Activated B cell treated with CpG ODN at 0.5 μM for 24 hours (primary cell): ENCODE results near the gene NDUFAB1. TPM values are rescaled to one million over a fixed set of nuclear protein-coding genes. Genes with fewer than 3 reads are reported as not detected.

Experiments used
- ATAC-seq: fragments of 200-7000 bp; cut with Tn5 transposase; one replicate; pipeline ENCODE4 v1.10.0; 2021; ENCODE audit warnings: low read depth, mild to moderate bottlenecking, moderate library complexity
- CTCF ChIA-PET: fragments of 350-600 bp; sonication (Branson Sonifier 250); formaldehyde crosslinking; loops from one replicate; lab custom pipeline; 2021; ENCODE audit warnings: antibody characterized with exemption; lab: Charles Lee
- POLR2A ChIA-PET: fragments of 350-600 bp; sonication (Branson Sonifier 250); formaldehyde crosslinking; loops from one replicate; lab custom pipeline; 2021; ENCODE audit warnings: antibody characterized with exemption; lab: Charles Lee
- DNase-seq: peaks from one replicate; pipeline ENCODE4 v3.0.0; 2022
- H3K27ac Mint-ChIP-seq: one replicate; pipeline ENCODE4 v1.8.0; 2020; ENCODE audit warnings: mixed read lengths
- H3K27me3 Mint-ChIP-seq: one replicate; pipeline ENCODE4 v1.8.0; 2021; ENCODE audit warnings: mixed read lengths
- H3K36me3 Mint-ChIP-seq: one replicate; pipeline ENCODE4 v1.8.0; 2021; ENCODE audit warnings: low read depth, mixed read lengths
- H3K4me1 Mint-ChIP-seq: one replicate; pipeline ENCODE4 v1.8.0; 2021; ENCODE audit warnings: mixed read lengths
- H3K4me3 Mint-ChIP-seq: one replicate; pipeline ENCODE4 v1.8.0; 2020; ENCODE audit warnings: mild to moderate bottlenecking, mixed read lengths
- H3K9me3 Mint-ChIP-seq: one replicate; pipeline ENCODE4 v1.8.0; 2020; ENCODE audit warnings: mixed read lengths
- intact Hi-C: fragments of 100-400 bp; cut with micrococcal nuclease; formaldehyde crosslinking; loops from one replicate; pipeline ENCODE4 v1.15.1; 2024
- total RNA-seq: library from RNA; stranded (reverse); gene quantifications from 2 replicates; pipeline ENCODE4 v1.2.3, GENCODE V29; 2022
- TF ChIP-seq, protein P1 (sequence below): fragments of 200-600 bp; IDR thresholded peaks from one replicate; pipeline ENCODE4 v1.8.0; 2022; ENCODE audit warnings: antibody characterized with exemption, mild to moderate bottlenecking

NDUFAB1 gene
- total RNA-seq, 1 donor from 2014 or later = 68.4 TPM

DNA sequence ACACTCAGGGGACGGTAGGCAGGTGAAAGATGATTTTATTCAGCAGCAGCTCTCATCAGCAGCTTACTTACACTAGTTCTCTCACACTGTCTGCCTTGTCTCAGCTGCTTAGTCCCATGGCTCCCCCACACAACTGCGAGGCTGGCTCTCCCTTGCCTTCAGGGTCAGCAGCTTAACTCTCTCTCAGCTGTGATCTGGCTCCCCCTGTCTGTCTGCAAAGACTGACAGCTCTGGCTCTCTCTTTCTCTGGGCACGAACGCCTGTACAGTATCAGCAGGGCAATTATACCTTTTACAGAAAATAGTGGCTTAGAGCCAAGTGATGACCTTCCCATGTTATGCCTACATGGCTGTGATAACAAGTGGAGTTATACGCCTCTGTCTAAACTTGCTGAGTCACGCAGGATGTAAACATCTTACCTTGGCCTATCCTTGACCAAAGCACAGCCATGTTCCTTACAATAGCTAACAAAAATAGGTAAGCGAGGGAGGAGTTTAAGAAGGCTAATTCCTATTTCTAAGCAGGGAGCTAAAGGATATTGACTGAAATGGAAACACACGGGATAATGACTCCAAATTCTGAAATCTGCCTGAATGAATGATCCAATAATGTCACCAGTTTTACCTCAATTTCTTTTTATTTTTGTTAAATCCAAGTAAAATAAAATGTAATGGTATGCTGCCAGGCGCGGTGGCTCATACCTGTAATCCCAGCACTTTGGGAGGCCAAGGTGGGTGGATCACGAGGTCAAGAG is 1.1 kb upstream of the NDUFAB1 start:
- H3K4me1 Mint-ChIP-seq = peaks cover 25% of the 10 kb centered on the region
- H3K27me3 Mint-ChIP-seq = no peaks in the 10 kb centered on the region
- H3K9me3 Mint-ChIP-seq = no peaks in the 10 kb centered on the region
- ATAC-seq (peak; percentile 29), DNase-seq (peak; percentile 24)
- H3K27ac Mint-ChIP-seq = peak overlapping the region; percentile 62
- peaks cover 23% of the 10 kb centered on the region for H3K36me3 Mint-ChIP-seq
- POLR2A ChIA-PET = interaction anchor here (0.6 to 2.1 kb wide), 6 partner anchors 16 to 125 kb away, joined by 3 to 15 read pairs (median 5); partner anchors contain the start of genes DCTN5, EARS2, PALB2 and UBFD1
- peak overlapping the region; percentile 59 for H3K4me3 Mint-ChIP-seq
- intact Hi-C loops = loop anchor here (2.0 kb wide), 2 partner anchors 88 to 144 kb away; partner anchors contain the start of gene COG7
- CTCF ChIA-PET = interaction anchor here (1.0 to 2.9 kb wide), 15 partner anchors 9 to 416 kb away, joined by 3 to 28 read pairs (median 3); partner anchors contain the start of genes COG7, EARS2, GGA2 and UBFD1
- TF ChIP-seq, protein P1, sequence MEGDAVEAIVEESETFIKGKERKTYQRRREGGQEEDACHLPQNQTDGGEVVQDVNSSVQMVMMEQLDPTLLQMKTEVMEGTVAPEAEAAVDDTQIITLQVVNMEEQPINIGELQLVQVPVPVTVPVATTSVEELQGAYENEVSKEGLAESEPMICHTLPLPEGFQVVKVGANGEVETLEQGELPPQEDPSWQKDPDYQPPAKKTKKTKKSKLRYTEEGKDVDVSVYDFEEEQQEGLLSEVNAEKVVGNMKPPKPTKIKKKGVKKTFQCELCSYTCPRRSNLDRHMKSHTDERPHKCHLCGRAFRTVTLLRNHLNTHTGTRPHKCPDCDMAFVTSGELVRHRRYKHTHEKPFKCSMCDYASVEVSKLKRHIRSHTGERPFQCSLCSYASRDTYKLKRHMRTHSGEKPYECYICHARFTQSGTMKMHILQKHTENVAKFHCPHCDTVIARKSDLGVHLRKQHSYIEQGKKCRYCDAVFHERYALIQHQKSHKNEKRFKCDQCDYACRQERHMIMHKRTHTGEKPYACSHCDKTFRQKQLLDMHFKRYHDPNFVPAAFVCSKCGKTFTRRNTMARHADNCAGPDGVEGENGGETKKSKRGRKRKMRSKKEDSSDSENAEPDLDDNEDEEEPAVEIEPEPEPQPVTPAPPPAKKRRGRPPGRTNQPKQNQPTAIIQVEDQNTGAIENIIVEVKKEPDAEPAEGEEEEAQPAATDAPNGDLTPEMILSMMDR = no peak

- intact Hi-C loops = no loop called here
- ATAC-seq = no peak
- Mint-ChIP-seq H3K4me1 (peaks cover 28% of the 10 kb centered on the region), H3K27ac (no peak overlapping the region), H3K4me3 (peak overlapping the region; percentile 88), H3K9me3 (no peaks in the 10 kb centered on the region), H3K27me3 (no peaks in the 10 kb centered on the region), H3K36me3 (peaks cover 31% of the 10 kb centered on the region)
- TF ChIP-seq, protein P1 = no peak
- DNase-seq = no peak
- ChIA-PET CTCF (no interaction called here), POLR2A (interaction anchor here (2.1 kb wide), 1 partner anchor 38 kb away, joined by 15 read pairs; the partner anchor contains the start of genes EARS2 and UBFD1)
Measured at GRCh38 chr16:23595246-23595950, 718 bp downstream of the NDUFAB1 start.

DNA sequence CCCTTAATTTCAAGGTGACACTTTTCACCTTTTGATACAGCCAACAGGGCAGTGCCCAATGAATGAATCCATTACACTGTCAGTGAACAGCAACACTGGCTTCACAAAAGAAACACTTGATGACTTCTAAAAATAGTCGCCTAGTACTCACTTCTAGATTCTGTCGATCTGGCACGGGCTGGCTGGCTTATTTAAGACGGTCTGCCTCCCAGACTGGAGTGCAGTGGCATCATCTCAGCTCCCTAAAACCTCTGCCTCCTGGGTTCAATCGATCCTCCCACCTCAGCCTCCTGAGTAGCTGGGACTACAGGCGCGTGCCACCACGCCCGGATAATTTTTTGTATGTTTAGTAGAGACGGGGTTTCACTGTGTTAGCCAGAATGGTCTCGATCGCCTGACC is 1.9 kb downstream of the NDUFAB1 start:
- Mint-ChIP-seq H3K27me3 (no peaks in the 10 kb centered on the region), H3K4me3 (no peak overlapping the region), H3K4me1 (peaks cover 28% of the 10 kb centered on the region), H3K9me3 (no peaks in the 10 kb centered on the region), H3K36me3 (peaks cover 39% of the 10 kb centered on the region), H3K27ac (no peak overlapping the region)
- ATAC-seq (no peak), DNase-seq (no peak)
- intact Hi-C loops = no loop called here
- TF ChIP-seq, protein P1 = no peak
- ChIA-PET CTCF (no interaction called here), POLR2A (no interaction called here)

DNA sequence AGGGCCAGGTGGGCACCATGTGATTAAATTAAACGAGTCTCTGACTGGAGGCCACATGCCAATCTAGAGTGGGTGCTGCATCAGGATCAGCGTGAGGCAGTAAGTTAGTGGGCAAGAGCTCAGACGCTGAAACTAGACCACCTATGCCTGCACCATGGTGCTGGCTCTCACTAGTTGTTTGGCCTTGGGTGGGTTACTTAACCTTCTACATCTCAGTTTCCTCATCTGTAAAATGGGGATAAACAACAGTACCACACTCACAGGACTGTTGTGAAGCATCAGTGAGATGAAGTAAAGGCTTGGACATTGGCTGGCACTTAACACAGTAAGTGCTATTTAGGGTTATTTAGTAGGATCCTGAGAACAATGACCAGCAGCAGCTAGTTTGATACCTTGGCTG is 5.9 kb downstream of the NDUFAB1 start:
- intact Hi-C loops = no loop called here
- H3K36me3 Mint-ChIP-seq = peaks cover 73% of the 10 kb centered on the region
- TF ChIP-seq, protein P1 = no peak
- CTCF ChIA-PET = no interaction called here
- peaks cover 15% of the 10 kb centered on the region for H3K4me1 Mint-ChIP-seq
- H3K9me3 Mint-ChIP-seq = no peaks in the 10 kb centered on the region
- POLR2A ChIA-PET = interaction anchor here (0.5 to 0.7 kb wide), 3 partner anchors 28 to 944 kb away, joined by 4 to 6 read pairs (median 4); no protein-coding TSS in a partner anchor
- no peak overlapping the region for H3K27ac Mint-ChIP-seq
- no peak overlapping the region for H3K4me3 Mint-ChIP-seq
- no peaks in the 10 kb centered on the region for H3K27me3 Mint-ChIP-seq
- no peak for DNase-seq
- no peak for ATAC-seq

DNA sequence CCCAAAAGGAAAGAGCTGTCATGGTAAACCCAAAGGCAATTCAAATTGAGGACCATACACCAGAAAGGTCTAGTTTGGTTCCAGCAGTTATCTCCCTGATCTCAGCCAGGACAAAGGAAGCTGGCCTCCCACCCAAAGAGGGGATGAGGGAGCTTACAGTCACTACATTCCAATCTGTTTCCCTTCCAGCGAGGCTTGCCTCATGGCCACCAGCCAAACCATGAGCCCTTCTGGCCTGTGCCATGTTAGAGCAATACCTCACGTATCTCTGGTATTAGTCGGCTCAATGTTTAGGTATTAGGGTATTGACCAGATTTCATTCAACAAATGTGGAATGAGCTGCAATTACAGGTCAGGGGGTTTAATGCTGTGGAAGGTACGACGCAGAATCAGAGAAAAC is 8.4 kb downstream of the NDUFAB1 start:
- ChIA-PET CTCF (interaction anchor here (1.2 kb wide), 1 partner anchor 9 kb away, joined by 3 read pairs; no protein-coding TSS in a partner anchor), POLR2A (no interaction called here)
- Mint-ChIP-seq H3K36me3 (peaks cover 84% of the 10 kb centered on the region), H3K27me3 (no peaks in the 10 kb centered on the region), H3K9me3 (no peaks in the 10 kb centered on the region), H3K4me1 (peaks cover 5% of the 10 kb centered on the region), H3K4me3 (no peak overlapping the region), H3K27ac (no peak overlapping the region)
- intact Hi-C loops = no loop called here
- ATAC-seq = no peak
- TF ChIP-seq, protein P1 = no peak
- DNase-seq = no peak
